Brain microvascular endothelial cell (primary cell): Measurements from ENCODE around the gene CCNYL1.

Experiments used
- DNase-seq: peaks from one replicate; pipeline ENCODE4 v3.0.0-alpha.2; 2020
- H3K27ac ChIP-seq: fragments of 250-450 bp; sonication (Bioruptor Pico); 2 replicates; pipeline ENCODE4 v1.5.1; 2020; ENCODE audit warnings: mild to moderate bottlenecking, moderate library complexity
- H3K27me3 ChIP-seq: fragments of 250-450 bp; sonication (Bioruptor Pico); replicated peaks from 2 replicates; pipeline ENCODE4 v1.5.1; 2020; ENCODE audit warnings: mild to moderate bottlenecking
- H3K36me3 ChIP-seq: fragments of 250-450 bp; sonication (Bioruptor Pico); replicated peaks from 2 replicates; pipeline ENCODE4 v1.5.1; 2020; ENCODE audit warnings: mild to moderate bottlenecking
- H3K4me3 ChIP-seq: 2 replicates; pipeline ENCODE4 v1.5.1; 2011; ENCODE audit warnings: low read depth, mild to moderate bottlenecking, control low read depth, low read length, moderate library complexity
- CTCF ChIP-seq: IDR thresholded peaks from 2 replicates; pipeline ENCODE4 v1.5.1; 2011; ENCODE audit warnings: low read depth, mild to moderate bottlenecking, moderate library complexity, low read length, control low read depth, inconsistent platforms; ENCODE audit errors: missing control alignments
- in situ Hi-C: cut with HindIII; loops from 2 replicates; pipeline ENCODE4 v1.10.0; 2017; ENCODE audit warnings: low sequenced_read_pairs, low pct_ligation_motif_present

Gene CCNYL1

GRCh38 chr2:207725873-207726578 is 14.6 kb downstream of the CCNYL1 start:
- Histone ChIP-seq H3K27me3 (no peaks in the 10 kb centered on the region), H3K27ac (no peak overlapping the region), H3K4me3 (no peak overlapping the region), H3K36me3 (peaks cover 6% of the 10 kb centered on the region)
- no peak for DNase-seq
- no peak for TF ChIP-seq CTCF
- in situ Hi-C loops = loop anchor here (25.0 kb wide), 1 partner anchor 336 kb away; no protein-coding TSS in a partner anchor

GRCh38 chr2:207727261-207727660 is 15.8 kb downstream of the CCNYL1 start:
- no peak overlapping the region for H3K4me3 ChIP-seq
- TF ChIP-seq CTCF = no peak
- no peak overlapping the region for H3K27ac ChIP-seq
- peaks cover 6% of the 10 kb centered on the region for H3K36me3 ChIP-seq
- in situ Hi-C loops = loop anchor here (25.0 kb wide), 1 partner anchor 335 kb away; no protein-coding TSS in a partner anchor
- no peak for DNase-seq
- no peaks in the 10 kb centered on the region for H3K27me3 ChIP-seq

GRCh38 chr2:207729465-207729998 is 18.1 kb downstream of the CCNYL1 start:
- no peak for TF ChIP-seq CTCF
- no peak overlapping the region for H3K27ac ChIP-seq
- peaks cover 8% of the 10 kb centered on the region for H3K36me3 ChIP-seq
- H3K27me3 ChIP-seq = no peaks in the 10 kb centered on the region
- H3K4me3 ChIP-seq = no peak overlapping the region
- DNase-seq = no peak
- in situ Hi-C loops = loop anchor here (25.0 kb wide), 1 partner anchor 333 kb away; no protein-coding TSS in a partner anchor

GRCh38 chr2:207731138-207731537 is 19.7 kb downstream of the CCNYL1 start:
- no peak for TF ChIP-seq CTCF

GRCh38 chr2:207733597-207734240 is 22.3 kb downstream of the CCNYL1 start:
- in situ Hi-C loops = loop anchor here (25.0 kb wide), 1 partner anchor 329 kb away; no protein-coding TSS in a partner anchor
- Histone ChIP-seq H3K4me3 (no peak overlapping the region), H3K27ac (no peak overlapping the region), H3K27me3 (no peaks in the 10 kb centered on the region), H3K36me3 (peaks cover 12% of the 10 kb centered on the region)
- no peak for TF ChIP-seq CTCF
- DNase-seq = no peak

More at GRCh38 chr2:207731138-207731537, 19.7 kb downstream of the CCNYL1 start:
- no peak overlapping the region for H3K4me3 ChIP-seq
- DNase-seq = no peak
- H3K27me3 ChIP-seq = no peaks in the 10 kb centered on the region
- in situ Hi-C loops = loop anchor here (25.0 kb wide), 1 partner anchor 331 kb away; no protein-coding TSS in a partner anchor
- H3K36me3 ChIP-seq = peaks cover 10% of the 10 kb centered on the region
- no peak overlapping the region for H3K27ac ChIP-seq
